NCI-H2196 treated with DMSO at 0.1 percent for 48 hours (cell line): ENCODE measurements around the gene AHRR.
"Not testable (repeated sequence)": the region's sequence is repeated elsewhere in the genome, so short reads cannot be mapped to it uniquely, and the experiment has no call there.

ENCODE experiments used
- DNase-seq: peaks from one replicate; lab custom pipeline; 2025; ENCODE audit not compliant: unreplicated experiment; lab: John Stamatoyannopoulos, UW

The AHRR gene

GRCh38 chr5:407051-407450, 85.5 kb downstream of the AHRR start:
- no peak for DNase-seq

GRCh38 chr5:407801-408268, 86.3 kb downstream of the AHRR start:
- no peak for DNase-seq

GRCh38 chr5:410911-411517, 89.5 kb downstream of the AHRR start:
- DNase-seq = no peak

- DNase-seq = no peak
Observed at GRCh38 chr5:411728-412127, 90.2 kb downstream of the AHRR start.

GRCh38 chr5:414991-415927, 93.7 kb downstream of the AHRR start:
- not testable (repeated sequence) for DNase-seq

- no peak for DNase-seq
Observed at GRCh38 chr5:415928-416635, 94.6 kb downstream of the AHRR start.

- DNase-seq = no peak
Observed at GRCh38 chr5:416636-416960, 95.1 kb downstream of the AHRR start.

- DNase-seq = no peak
Observed at GRCh38 chr5:417301-418161, 96.0 kb downstream of the AHRR start.

- DNase-seq = peak; percentile 76
Observed at GRCh38 chr5:418162-419121, 96.9 kb downstream of the AHRR start.

GRCh38 chr5:419970-420369, 98.5 kb downstream of the AHRR start:
- DNase-seq = no peak

- DNase-seq = no peak
Observed at GRCh38 chr5:420632-421286, 99.2 kb downstream of the AHRR start.

- no peak for DNase-seq
Observed at GRCh38 chr5:421287-421880, 99.9 kb downstream of the AHRR start.

GRCh38 chr5:421901-422300, 100.4 kb downstream of the AHRR start:
- no peak for DNase-seq

GRCh38 chr5:422323-423232, 101.1 kb downstream of the AHRR start:
- DNase-seq = no peak

- DNase-seq = no peak
Observed at GRCh38 chr5:423233-423565, 101.7 kb downstream of the AHRR start.

GRCh38 chr5:423626-424261, 102.2 kb downstream of the AHRR start:
- no peak for DNase-seq

- DNase-seq = no peak
Observed at GRCh38 chr5:424301-425110, 103.0 kb downstream of the AHRR start.
